Glutamatergic neuron (in vitro differentiated cells): ENCODE data around the gene NUP160. TPM values are rescaled to one million over a fixed set of nuclear protein-coding genes. Genes with fewer than 3 reads are reported as not detected.

Experiments used
- DNase-seq: peaks from one replicate; pipeline ENCODE4 v3.0.0; 2022
- H3K27ac Mint-ChIP-seq: one replicate; pipeline ENCODE4 v1.8.0; 2020; ENCODE audit warnings: mild to moderate bottlenecking, mixed read lengths, inconsistent platforms; ENCODE audit not compliant: unreplicated experiment
- H3K27me3 Mint-ChIP-seq: one replicate; pipeline ENCODE4 v1.8.0; 2020; ENCODE audit warnings: mild to moderate bottlenecking, moderate library complexity, mixed read lengths, inconsistent platforms; ENCODE audit not compliant: unreplicated experiment
- H3K36me3 Mint-ChIP-seq: one replicate; pipeline ENCODE4 v1.8.0; 2020; ENCODE audit warnings: mild to moderate bottlenecking, mixed read lengths, inconsistent platforms; ENCODE audit not compliant: unreplicated experiment
- H3K4me1 Mint-ChIP-seq: one replicate; pipeline ENCODE4 v1.8.0; 2020; ENCODE audit warnings: mild to moderate bottlenecking, low read depth, mixed read lengths, inconsistent platforms; ENCODE audit not compliant: unreplicated experiment
- H3K4me3 Mint-ChIP-seq: one replicate; pipeline ENCODE4 v1.8.0; 2020; ENCODE audit warnings: mild to moderate bottlenecking, mixed read lengths, inconsistent platforms; ENCODE audit not compliant: unreplicated experiment
- H3K9me3 Mint-ChIP-seq: one replicate; pipeline ENCODE4 v1.8.0; 2020; ENCODE audit warnings: mild to moderate bottlenecking, moderate library complexity, mixed read lengths, inconsistent platforms; ENCODE audit not compliant: unreplicated experiment
- total RNA-seq: library from RNA; stranded (reverse); fragmentation: NEBNext Ultra II Directional; extraction: Animal tissue kit (Norgen Biotek cat#: 25700); gene quantifications from one replicate; pipeline ENCODE4 v1.2.1, GENCODE V29; 2021; ENCODE audit not compliant: unreplicated experiment
- TF ChIP-seq, protein P1 (sequence below): fragments of 200-600 bp; sonication (generic); IDR thresholded peaks from one replicate; pipeline ENCODE4 v1.5.0; 2021; ENCODE audit not compliant: partially characterized antibody, unreplicated experiment

Gene NUP160
- total RNA-seq, 1 donor from 2014 or later: 56.2 TPM

- no peaks in the 10 kb centered on the region for H3K9me3 Mint-ChIP-seq
- TF ChIP-seq, protein P1, sequence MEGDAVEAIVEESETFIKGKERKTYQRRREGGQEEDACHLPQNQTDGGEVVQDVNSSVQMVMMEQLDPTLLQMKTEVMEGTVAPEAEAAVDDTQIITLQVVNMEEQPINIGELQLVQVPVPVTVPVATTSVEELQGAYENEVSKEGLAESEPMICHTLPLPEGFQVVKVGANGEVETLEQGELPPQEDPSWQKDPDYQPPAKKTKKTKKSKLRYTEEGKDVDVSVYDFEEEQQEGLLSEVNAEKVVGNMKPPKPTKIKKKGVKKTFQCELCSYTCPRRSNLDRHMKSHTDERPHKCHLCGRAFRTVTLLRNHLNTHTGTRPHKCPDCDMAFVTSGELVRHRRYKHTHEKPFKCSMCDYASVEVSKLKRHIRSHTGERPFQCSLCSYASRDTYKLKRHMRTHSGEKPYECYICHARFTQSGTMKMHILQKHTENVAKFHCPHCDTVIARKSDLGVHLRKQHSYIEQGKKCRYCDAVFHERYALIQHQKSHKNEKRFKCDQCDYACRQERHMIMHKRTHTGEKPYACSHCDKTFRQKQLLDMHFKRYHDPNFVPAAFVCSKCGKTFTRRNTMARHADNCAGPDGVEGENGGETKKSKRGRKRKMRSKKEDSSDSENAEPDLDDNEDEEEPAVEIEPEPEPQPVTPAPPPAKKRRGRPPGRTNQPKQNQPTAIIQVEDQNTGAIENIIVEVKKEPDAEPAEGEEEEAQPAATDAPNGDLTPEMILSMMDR: no peak
- H3K27me3 Mint-ChIP-seq: no peaks in the 10 kb centered on the region
- H3K4me1 Mint-ChIP-seq: no peaks in the 10 kb centered on the region
- no peak for DNase-seq
- no peak overlapping the region for H3K4me3 Mint-ChIP-seq
- no peak overlapping the region for H3K27ac Mint-ChIP-seq
- H3K36me3 Mint-ChIP-seq: no peaks in the 10 kb centered on the region
Observed at GRCh38 chr11:47857892-47858543, 9.9 kb upstream of the NUP160 start.

- no peaks in the 10 kb centered on the region for H3K27me3 Mint-ChIP-seq
- H3K27ac Mint-ChIP-seq: no peak overlapping the region
- no peaks in the 10 kb centered on the region for H3K4me1 Mint-ChIP-seq
- DNase-seq: no peak
- H3K9me3 Mint-ChIP-seq: no peaks in the 10 kb centered on the region
- H3K36me3 Mint-ChIP-seq: no peaks in the 10 kb centered on the region
- H3K4me3 Mint-ChIP-seq: no peak overlapping the region
- TF ChIP-seq, protein P1: no peak
Observed at GRCh38 chr11:47857485-47857884, 9.3 kb upstream of the NUP160 start.

GRCh38 chr11:47856186-47856585, 8.0 kb upstream of the NUP160 start:
- no peaks in the 10 kb centered on the region for H3K36me3 Mint-ChIP-seq
- no peak overlapping the region for H3K27ac Mint-ChIP-seq
- no peaks in the 10 kb centered on the region for H3K27me3 Mint-ChIP-seq
- TF ChIP-seq, protein P1: no peak
- no peaks in the 10 kb centered on the region for H3K9me3 Mint-ChIP-seq
- no peak overlapping the region for H3K4me3 Mint-ChIP-seq
- H3K4me1 Mint-ChIP-seq: no peaks in the 10 kb centered on the region
- DNase-seq: no peak

DNA sequence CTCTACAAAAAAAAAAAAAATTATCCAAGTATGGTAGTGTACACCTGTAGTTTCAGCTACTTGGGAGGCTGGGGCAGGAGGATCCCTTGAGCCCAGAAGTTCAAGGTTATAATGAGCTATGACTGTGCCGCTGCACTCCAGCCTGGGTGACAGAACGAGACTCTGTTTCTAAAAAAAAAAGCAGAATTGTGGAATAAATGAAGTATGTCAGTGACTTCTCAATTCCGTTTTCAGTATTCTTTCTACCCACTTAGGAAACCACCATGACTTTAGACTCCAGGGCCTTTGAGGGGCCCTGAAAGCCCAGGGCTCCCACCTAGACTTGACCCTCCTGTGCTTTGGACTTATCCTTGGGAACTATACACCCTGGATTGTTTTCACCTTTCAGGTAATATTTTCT, 6.5 kb upstream of the NUP160 start:
- H3K9me3 Mint-ChIP-seq: no peaks in the 10 kb centered on the region
- no peaks in the 10 kb centered on the region for H3K36me3 Mint-ChIP-seq
- no peaks in the 10 kb centered on the region for H3K27me3 Mint-ChIP-seq
- no peak overlapping the region for H3K4me3 Mint-ChIP-seq
- DNase-seq: no peak
- no peak overlapping the region for H3K27ac Mint-ChIP-seq
- H3K4me1 Mint-ChIP-seq: no peaks in the 10 kb centered on the region
- TF ChIP-seq, protein P1: no peak

DNA sequence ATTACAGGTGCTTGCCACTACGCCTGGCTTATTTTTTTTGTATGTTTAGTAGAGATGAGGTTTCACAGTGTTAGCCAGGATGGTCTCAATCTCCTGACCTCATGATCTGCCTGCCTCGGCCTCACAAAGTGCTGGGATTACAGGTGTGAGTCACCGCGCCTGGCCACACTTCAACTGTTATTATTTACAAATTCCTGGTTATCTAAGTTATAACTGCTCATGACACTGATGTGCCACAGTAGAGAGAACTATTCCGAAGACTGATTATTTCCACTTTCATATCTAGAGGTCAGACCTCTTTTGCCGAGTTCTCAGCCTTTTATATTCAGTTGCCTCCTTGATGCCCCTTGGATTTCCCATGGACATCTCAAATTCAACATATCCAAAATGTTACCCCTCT, 3.9 kb upstream of the NUP160 start:
- Mint-ChIP-seq H3K4me1 (peaks cover 8% of the 10 kb centered on the region), H3K27ac (no peak overlapping the region), H3K36me3 (no peaks in the 10 kb centered on the region)

More for the DNA sequence above, 3.9 kb upstream of the NUP160 start:
- Mint-ChIP-seq H3K4me3 (no peak overlapping the region), H3K9me3 (peaks cover under 1% of the 10 kb centered on the region), H3K27me3 (peaks cover 4% of the 10 kb centered on the region)
- TF ChIP-seq, protein P1: no peak
- DNase-seq: no peak
